Gastrocnemius medialis (tissue), 4 donors: ENCODE data around the gene SRRM3.

Source experiments
- CTCF ChIP-seq, 5 experiments: fragments of 450-650 bp in 3 of 5; fragments of 200-600 bp in 2 of 5; sonication (generic) in 2 of 5; IDR thresholded peaks in 4 of 5; conservative IDR thresholded peaks in 1 of 5; 1 replicate in 4 of 5; 2 replicates in 1 of 5; pipeline ENCODE4 v1.5.1; 2016 to 2019; ENCODE audit warnings: antibody characterized with exemption in 5 of 5, mild to moderate bottlenecking in 3 of 5, moderate library complexity in 3 of 5
- POLR2A ChIP-seq, 2 donors: fragments of 450-650 bp; IDR thresholded peaks; one replicate each; pipeline ENCODE4 v1.6.1; 2017; ENCODE audit warnings: antibody characterized with exemption in 2 of 2, mild to moderate bottlenecking in 2 of 2, moderate library complexity in 2 of 2

GRCh38 chr7:76325092-76325491 lies 123.4 kb downstream of the SRRM3 start:
- no peak for TF ChIP-seq CTCF (IDR thresholded peaks at IDR 0.05 in 4 of 5, conservative IDR thresholded peaks at IDR 0.05 in 1 of 5)
- no peak for TF ChIP-seq POLR2A (IDR thresholded peaks at IDR 0.05)
